Measurements from ENCODE around the gene GSTA1.

DNA sequence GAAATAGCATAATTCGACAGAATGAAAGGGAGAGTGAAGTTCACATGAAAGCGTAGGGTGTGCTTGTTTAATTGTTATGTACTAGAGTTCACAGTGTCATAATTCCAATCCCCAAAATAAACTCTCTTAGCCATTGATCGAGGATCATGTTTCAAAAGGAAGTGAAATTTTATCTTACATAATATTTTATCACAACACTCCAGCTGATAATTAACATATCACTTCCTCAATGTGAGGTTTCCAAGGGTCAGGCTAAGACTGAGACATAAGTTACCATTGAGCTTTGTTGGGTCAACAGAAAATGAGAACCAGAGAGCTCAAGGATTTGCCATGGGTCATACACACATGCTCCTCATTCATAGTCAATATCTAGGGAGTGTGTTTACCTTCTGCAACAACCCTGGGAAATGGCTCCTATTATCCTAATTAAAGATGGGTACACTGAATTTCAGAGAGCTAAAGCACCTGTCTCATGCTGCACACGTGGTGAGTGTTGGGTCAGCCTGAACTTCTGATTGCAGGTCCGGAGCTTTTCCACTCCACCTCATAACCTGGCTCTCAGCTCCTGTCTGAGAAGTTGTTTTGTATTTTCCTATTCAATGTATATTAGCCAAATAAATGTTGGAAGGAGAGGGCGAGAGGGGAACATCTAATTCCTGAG lies 43.4 kb downstream of the GSTA1 start:
- TF ChIP-seq, protein P1, sequence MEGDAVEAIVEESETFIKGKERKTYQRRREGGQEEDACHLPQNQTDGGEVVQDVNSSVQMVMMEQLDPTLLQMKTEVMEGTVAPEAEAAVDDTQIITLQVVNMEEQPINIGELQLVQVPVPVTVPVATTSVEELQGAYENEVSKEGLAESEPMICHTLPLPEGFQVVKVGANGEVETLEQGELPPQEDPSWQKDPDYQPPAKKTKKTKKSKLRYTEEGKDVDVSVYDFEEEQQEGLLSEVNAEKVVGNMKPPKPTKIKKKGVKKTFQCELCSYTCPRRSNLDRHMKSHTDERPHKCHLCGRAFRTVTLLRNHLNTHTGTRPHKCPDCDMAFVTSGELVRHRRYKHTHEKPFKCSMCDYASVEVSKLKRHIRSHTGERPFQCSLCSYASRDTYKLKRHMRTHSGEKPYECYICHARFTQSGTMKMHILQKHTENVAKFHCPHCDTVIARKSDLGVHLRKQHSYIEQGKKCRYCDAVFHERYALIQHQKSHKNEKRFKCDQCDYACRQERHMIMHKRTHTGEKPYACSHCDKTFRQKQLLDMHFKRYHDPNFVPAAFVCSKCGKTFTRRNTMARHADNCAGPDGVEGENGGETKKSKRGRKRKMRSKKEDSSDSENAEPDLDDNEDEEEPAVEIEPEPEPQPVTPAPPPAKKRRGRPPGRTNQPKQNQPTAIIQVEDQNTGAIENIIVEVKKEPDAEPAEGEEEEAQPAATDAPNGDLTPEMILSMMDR (IDR thresholded peaks at IDR 0.05) = no peak
- TF ChIP-seq POLR2A (IDR thresholded peaks at IDR 0.05) = no peak

Data from prostate gland (tissue), 2 donors.